NCI-H748 (cell line): ENCODE data around the gene KIAA0825.

Experiments used
- DNase-seq: peaks from one replicate; lab custom pipeline; 2025; ENCODE audit not compliant: unreplicated experiment; lab: John Stamatoyannopoulos, UW

KIAA0825 gene

GRCh38 chr5:94111209-94112004, 507.0 kb downstream of the KIAA0825 start:
- DNase-seq: peak; percentile 98

- DNase-seq: no peak
Observed at GRCh38 chr5:94103514-94104245, 514.7 kb downstream of the KIAA0825 start.
